NCI-H1092 (cell line): ENCODE measurements around the gene CLECL1.
"Not testable (repeated sequence)": the region's sequence is repeated elsewhere in the genome, so short reads cannot be mapped to it uniquely, and the experiment has no call there.

Source experiments
- DNase-seq: peaks from one replicate; lab custom pipeline; 2025; lab: John Stamatoyannopoulos, UW

The CLECL1 gene

DNA sequence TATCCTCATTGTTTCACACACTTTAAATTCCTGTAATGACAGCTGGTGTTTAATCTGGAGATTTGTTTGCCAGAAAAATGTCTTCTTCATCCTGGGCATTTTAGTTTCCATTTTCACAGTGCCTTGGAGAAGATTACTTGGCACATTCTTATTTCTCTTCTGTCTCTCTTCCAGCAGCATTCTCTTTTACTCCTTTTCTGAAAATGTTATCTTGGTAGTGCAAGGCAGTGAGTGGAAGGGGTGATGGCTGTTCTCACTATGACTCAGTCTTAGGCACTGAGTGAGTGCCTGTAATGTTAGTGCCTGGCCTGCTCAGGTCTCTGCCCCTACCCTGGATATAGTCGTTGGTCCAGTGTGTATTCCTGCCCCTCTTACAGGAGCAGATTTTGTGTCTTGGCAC is 13.1 kb downstream of the CLECL1 start:
- DNase-seq = no peak

DNA sequence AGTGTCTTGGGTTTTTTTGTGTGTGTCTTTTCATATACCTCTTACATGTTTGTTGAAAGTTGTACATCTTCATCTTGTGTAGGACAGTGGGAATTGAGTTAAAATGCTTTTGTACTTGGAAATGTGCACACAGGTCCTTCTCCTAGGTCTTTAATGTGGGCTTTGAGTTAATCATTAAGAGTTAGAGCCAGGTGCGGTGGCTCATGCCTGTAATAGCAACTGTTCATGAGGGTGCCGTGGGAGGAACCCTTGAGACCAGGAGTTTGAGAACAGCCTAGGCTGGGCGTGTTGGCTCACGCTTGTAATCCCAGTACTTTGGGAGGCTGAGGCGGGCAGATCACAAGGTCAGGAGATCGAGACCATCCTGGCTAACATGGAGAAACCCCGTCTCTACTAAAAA is 13.9 kb downstream of the CLECL1 start:
- no peak for DNase-seq

DNA sequence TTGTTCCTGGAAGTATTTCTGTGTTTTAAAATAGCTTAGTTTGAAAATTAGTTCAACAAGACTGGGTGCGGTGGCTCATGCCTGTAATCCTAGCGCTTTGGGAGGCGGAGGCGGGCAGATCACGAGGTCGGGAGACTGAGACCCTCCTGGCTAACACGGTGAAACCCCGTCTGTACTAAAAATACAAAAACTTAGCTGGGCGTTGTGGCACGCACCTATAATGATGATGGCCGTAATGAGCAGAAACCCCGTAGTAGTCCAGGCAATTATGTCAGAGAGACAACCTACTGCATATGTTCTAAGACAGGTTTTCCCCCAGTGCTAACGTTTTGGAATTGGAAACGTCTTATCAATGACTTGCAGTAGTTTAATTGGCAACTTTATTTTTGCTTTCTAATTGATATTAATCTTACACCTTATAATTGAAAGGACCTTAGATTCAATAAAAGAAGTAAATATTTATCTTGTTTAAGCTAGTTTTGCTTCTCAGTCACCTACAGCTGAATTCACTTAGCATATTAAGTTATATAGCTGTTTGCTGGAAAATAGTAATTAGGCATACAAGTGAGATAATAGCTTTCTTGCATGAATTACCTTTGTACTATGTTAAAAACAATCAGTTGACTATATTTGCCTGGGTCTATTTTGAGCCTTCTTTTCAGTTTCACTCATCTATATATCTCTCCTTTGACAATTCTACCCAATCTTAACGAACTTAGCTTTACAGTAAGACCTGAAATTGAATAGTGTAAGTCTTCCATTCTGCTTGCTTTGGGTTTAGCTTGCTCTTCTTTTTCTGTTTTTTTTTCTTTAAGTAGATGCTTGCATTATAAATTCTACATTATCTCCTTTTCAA is 15.6 kb downstream of the CLECL1 start:
- no peak for DNase-seq

DNA sequence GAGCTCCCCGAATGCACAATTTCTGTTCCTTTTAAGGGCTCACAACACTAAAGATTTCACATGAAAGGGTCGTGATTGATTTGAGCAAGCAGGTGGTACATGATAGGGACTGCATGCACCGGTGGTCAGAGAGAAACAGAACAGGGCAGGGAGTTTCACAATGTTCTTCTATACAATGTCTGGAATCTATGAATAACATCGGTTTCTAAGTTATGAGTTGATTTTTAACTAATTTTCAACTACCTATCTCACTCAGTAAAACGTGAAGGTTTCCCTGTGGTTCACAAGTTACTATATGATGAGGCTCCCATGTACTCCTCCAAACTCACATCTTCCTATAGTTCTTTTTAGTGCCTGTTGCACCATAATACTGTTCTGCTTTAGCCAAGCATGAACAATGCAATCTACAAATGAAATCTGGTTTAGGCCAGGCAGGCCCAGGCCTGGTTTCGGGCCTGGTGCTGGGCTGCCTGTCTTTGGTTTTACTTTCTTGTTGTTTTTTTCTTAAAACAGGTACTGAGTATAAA is 19.8 kb downstream of the CLECL1 start:
- DNase-seq = not testable (repeated sequence)

DNA sequence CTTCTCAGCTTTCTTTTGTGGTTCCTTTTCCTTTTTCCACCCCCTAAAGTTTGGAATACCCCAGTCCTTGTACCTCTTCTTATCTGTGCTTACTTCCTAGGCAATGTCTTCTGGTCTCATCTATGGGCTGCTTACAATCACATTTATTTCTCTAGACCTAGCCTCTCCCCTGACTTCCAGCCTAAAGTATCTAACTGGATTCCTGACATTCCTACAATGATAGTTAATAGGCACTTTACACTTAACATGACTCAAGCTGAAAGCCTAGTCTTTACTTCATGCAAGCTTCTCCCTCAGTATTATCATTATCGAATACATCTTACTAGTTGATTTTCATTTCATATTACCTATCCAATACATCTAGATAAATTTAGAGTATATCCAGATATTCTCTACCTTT is 21.2 kb downstream of the CLECL1 start:
- DNase-seq = no peak

DNA sequence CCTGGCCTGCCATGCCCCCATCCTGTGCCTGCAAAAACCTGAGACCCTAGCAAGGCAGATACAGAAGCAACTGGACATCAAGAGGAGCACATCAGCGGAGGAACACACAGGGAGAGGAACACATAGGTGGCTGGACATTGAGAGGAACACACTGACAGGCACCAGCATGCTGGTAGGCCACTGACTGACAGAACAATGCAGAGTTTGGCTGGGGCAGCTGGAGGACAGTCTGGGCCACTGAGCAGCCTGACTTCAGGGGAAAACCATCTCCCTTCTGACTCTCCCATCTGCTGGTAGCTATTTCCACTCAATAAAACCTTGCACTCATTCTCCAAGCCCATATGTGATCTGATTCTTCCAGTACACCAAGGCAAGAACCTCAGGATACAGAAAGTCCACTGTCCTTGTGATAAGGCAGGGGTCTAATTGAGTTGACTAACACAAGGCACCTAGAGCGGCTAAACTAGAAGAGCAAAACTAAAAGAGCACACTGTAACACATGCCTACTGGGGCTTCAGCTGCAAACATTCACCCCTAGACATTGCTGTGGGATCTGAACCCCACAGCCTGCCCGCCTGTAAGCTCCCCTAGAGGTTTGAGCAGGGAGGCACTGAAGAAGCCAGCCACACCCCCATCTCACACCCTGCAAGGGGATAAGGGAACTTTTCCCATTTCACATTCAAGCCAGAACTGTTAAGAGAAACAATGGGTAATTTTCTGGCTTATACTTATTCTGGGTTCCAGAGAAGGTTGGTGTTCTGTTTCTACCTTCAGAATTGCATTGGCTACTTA is 22.1 kb downstream of the CLECL1 start:
- no peak for DNase-seq

DNA sequence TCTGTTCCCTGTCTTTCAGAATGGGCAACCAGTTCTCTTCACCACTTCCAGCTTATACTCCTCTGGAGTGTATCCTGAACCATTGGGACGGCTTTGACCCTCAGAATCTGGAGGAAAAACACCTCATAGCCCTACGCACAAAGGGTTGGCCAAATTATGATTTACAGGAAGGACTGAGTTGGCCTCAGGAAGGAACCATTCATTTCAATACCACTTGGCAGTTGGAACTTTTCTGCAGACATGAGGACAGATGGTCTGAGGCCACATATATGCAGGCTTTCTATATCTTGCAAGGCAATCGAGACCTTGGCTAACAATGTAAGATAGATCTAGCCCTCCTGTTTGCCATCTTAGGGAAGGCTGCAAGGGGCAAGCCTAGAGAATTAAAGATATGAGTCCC is 24.0 kb downstream of the CLECL1 start:
- no peak for DNase-seq

DNA sequence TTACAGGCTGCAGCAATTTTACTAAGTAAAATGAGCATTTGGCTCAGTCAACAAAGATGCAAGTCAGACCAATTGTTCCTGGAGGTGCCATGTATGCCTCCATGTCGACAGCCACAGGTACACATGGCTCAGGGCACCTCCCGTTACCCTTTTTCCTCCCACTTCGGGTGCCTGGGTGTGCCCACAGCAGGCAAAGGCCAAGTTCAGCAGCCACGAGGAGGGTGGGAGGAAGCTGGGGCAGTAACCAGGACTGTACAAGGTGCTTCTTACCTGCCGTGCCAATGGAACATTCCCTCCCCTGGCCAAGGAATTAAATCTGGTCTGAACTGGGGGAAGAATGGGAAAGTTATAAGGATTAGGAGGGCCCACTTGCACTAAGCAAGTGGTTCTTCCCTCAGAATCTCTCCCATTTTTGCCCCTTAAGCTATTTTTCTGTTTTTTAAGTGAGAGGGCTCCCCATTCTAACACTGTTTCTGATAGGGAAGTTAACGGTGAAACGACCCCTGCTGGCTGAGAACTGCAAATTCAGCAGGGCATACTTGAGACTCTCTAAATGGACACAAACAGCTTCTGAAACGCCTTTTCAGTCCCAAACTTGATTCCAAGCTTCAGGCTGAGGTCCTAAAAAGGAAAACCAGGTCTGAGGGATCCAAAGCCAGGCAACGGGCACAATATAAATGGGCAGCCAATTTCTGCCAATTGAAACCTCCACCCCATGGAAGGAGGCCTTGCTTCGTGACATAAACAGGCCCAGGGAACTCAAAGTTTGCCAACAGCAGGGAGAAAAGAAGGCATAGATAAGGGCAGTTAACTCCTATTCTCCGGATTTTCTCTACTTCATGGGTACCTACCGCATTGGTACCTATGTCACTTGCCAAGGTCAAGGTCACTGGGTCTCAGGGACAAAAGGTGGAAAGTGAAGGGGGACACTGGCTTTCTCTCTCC is 24.8 kb downstream of the CLECL1 start:
- DNase-seq = peak; percentile 6

DNA sequence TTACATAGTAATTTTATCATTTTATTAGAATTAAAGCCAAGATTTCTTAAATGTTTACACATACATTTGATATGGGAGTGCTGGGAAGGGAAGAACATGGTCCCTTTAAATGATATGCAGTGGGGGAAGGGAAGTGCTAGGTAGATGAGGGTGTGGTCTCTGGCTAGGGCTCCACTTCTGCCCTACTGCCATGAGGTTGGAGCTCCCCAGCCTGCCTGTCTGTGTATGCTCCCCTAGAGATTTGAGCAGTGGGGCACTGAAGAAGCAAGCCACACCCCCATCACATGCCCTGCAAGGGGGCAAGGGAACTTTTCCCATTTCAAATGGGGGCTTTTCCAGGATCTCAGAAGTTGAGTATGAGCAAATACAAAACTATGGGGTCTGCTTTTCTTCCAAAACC is 25.5 kb downstream of the CLECL1 start:
- no peak for DNase-seq

DNA sequence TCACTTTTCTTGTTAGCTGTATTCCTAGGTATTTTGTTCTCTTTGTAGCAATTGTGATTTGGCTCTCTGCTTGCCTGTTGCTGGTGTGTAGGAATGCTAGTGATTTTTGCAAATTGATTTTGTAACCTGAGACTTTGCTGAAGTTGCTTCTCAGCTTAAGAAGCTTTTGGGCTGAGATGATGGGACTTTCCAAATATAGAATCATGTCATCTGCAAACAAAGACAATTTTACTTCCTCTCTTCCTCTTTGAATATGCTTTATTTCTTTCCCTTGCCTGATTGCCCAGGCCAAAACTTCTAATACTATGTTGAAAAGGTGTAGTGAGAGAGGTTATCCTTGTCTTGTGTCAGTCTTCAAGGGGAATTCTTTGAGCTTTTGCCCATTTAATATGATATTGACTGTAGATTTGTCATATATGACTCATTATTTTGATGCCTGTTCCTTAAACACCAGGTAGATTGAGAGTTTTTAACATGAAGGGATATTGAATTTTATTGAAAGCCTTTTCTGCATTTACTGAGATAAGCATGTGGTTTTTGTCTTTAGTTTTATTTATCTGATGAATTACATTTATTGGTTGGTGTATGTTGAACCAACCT is 26.7 kb downstream of the CLECL1 start:
- DNase-seq = no peak

DNA sequence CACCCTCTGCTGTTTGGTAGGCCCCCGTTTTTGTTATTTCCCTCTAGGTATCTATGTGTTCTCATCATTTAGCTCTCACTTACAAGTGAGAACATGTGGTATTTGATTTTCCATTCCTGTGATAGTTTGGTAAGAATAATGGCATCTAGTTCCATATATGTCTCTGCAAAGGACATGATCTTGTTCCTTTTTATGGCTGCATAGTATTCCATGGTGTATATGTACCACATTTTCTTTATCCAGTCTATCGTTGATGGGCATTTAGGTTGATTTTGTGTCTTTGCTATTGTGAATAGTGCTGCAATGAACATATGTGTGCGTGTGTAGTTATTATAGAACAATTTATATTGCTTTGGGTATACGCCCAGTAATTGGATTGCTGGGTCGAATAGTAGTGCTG is 28.3 kb downstream of the CLECL1 start:
- not testable (repeated sequence) for DNase-seq

DNA sequence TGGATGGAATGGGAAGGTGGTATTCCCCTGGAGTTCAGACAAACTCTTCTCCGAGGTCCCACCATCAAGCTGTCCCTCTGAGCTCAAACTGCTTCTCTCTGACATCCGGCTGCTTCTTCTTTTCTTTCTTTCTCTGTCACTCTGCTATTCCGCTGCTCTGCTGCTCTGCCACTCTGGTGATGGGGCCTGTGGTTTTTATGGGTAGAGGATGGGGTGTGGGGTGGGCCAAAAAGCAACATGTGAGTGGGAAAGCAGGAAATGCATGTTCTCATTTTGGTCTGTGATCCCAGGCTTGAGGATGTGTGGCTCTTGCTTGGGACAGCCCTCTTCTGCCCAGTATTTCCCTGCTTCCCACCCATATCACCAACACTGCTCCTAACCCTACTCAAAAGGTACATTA is 30.6 kb downstream of the CLECL1 start:
- DNase-seq = no peak

DNA sequence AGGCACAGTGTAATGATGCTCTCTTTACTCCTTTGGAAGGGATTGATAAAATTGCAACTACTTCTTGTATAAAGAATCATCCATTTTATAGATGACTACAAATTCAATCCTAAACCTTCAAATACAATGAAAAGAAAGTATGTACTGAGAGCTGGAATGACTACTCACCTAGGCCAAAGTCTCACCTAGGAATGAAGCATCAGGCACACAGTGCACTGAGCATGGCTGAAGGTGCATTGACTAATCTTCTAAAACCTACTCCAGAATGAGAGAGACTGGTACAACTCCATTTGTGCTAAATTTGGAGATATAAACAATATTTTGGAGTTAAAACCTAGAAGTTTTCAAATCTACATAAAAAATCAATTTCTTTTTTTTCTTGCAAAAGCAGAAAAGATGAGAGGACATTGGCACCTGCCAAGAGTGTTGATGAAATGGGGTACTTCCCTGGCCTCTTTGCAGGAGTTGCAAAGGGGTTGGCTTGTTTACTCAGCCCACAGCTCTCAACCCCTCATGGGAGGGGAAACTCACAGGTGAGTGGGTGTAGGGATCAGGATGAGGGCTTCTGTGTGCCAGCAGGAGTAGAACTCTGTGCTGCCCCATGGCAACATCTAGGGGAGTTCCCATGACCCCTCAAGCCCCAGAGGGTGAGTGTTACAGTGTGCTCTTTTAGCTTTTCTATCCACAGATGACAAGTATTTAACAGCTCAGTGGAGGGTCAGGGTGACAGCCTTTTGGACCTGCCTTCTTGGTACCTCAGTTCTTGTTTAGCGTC is 31.3 kb downstream of the CLECL1 start:
- DNase-seq = no peak

DNA sequence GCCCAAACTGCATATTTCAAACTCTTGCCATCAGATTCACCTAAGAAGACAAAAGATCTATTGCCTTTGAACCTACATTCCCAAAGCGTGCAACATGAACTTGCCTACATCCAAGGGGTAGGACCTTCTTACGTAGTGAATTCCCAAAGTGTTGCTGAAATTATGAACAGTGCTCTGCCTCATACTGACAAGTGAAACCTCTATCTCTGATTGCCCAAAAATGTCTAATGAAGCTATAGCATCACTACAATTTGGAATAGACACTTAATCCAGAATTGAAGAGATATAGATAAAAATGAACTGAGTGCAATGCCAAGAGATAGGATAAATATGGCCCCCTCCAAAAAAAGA is 32.3 kb downstream of the CLECL1 start:
- DNase-seq = no peak

DNA sequence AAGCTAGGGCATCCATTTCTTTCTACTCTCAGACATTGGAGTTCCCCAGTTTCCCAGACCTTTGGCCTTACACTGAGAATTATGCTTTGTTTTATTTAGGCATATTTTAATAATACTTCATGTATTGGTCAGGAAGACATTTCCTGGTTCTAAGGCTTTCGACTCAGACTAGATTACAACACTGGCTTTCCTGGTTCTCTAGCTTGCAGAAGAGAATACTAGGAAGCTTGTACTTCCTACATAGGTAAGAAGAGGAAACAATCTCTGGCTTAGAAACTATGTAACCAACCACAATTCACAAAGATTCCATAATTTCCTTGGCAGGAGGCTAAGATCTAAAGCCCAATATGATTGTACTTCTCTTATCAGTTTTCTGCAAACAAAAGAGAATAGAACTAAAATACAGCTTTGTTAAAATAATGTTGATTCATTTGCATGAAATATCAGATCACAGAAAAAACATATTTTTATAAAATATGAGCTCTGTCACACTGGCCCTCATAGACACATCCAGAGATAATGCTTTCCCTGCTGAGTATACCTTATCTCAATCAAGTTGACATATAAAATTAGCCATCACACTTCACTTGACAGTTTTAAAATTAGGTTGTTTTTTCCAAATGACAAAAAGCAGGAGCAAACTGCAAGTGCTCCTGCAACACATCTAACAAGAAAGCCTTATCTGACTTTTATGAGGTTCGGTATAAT is 32.8 kb downstream of the CLECL1 start:
- DNase-seq = no peak

DNA sequence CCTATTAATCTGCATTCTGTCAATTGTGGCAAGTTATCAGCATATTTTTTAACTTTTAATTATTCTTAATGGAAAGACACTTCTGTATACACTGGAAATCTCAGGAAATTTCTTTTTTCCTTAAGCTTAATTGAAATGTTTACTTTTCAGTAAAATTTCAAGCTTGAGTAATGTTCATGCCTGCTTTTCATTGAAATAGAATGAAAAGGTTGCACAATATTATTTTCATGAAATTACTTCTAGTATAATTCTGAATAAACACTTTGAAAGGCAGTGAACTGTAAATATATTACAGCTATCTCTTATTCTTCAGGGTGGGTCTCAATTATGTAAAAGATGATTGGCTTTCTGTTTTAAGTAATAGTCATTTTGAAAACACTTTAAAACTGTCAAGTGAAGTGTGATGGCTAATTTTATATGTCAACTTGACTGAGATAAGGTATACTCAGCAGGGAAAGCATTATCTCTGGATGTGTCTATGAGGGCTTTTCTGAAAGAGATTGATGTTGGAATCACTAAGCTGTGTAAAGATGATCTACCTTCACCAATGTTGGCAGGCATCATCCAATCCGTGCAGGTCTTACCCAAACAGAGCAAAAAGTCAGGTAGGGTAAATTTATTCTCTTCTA is 33.5 kb downstream of the CLECL1 start:
- DNase-seq = no peak

DNA sequence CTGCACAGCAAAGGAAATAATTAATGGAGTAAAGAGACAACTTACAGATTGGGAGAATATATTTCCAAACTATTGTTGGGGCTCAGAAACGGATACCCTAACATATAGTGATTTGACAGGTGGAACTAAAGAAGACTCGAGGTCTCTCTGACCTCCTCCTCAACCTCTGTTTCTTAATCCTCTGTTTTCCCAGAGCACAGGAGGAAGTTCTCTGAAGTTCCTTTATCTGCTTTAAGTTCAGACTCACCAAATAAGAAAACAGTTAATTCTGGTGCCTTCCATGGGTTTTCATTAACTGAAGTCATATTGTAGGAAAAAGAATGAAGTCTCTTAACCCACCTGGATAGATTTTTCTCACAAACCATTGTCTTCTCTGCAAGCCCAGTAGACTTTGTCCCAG is 34.2 kb downstream of the CLECL1 start:
- DNase-seq = no peak

DNA sequence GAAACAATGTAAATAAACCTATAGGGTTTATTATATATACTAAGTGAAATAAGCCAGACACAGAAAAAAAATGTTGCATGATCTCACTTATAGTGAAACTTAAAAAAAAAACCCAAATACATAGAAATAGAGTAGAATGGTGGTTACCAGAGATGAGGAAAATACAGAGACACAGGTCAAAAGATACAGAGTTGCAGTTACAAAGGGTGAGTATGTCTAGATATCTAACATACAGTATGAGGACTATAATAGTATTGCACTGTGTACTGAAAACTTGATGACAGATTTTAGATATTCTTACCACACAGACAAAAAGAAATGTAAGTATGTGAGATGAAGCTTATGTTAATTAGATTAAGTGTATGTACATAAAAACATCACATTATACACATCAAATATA is 35.3 kb downstream of the CLECL1 start:
- no peak for DNase-seq

DNA sequence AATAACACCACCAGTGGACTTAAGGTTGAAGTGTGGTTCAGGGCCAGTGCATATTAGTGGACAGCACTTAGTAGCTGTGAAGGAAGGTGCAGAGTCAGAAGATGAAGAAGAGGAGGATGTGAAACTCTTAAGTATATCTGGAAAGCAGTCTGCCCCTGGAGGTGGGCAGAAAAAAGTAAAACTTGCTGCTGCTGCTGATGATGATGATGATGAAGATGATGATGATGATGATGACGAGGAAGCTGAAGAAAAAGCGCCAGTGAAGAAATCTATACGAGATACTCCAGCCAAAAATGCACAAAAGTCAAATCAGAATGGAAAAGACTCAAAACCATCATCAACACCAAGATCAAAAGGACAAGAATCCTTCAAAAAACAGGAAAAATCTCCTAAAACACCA is 37.2 kb downstream of the CLECL1 start:
- DNase-seq = not testable (repeated sequence)

DNA sequence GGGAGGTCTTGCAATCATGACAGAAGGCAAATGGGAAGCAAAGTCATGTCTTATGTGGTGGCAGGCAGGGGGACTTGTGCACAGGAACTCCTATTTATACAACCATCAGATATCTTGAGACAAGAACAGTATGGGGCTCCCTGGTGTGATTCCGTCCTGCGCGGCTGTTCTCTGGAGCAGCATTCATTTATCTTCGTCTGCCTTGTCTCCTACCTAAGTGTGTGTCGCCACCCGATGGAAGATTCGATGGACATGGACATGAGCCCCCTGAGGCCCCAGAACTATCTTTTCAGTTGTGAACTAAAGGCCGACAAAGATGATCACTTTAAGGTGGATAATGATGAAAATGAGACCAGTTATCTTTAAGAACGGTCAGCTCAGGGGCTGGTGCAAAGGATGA is 37.7 kb downstream of the CLECL1 start:
- not testable (repeated sequence) for DNase-seq
